K562 (cell line): ENCODE results near the gene TSSK2. TPM values are rescaled to one million over a fixed set of nuclear protein-coding genes. Genes with fewer than 3 reads are reported as not detected.

Source experiments
- E2F1 ChIP-seq: sonication (generic); formaldehyde crosslinking; IDR thresholded peaks from 2 replicates; pipeline ENCODE4 v1.8.1; 2023; ENCODE audit warnings: mild to moderate bottlenecking, missing genetic modification reagents, moderate library complexity
- HIVEP1 ChIP-seq: fragments of 250-450 bp; sonication (Bioruptor Pico); IDR thresholded peaks from 2 replicates; pipeline ENCODE4 v1.4.0; 2020; ENCODE audit warnings: mild to moderate bottlenecking
- ID3 ChIP-seq, 2 experiments: fragments of 250-450 bp in 1 of 2; fragments of 450-650 bp in 1 of 2; sonication (Bioruptor Pico) in 1 of 2; IDR thresholded peaks; 2 replicates each; pipeline versions ENCODE4 v1.6.1 to v1.8.0; 2016 to 2021; ENCODE audit warnings: mild to moderate bottlenecking in 2 of 2, moderate library complexity in 2 of 2, missing compliant biosample characterization in 1 of 2, missing genetic modification characterization in 1 of 2
- ILK ChIP-seq: fragments of 450-650 bp; IDR thresholded peaks from 2 replicates; pipeline ENCODE4 v1.6.1; 2016; ENCODE audit warnings: missing genetic modification characterization, low read depth, mild to moderate bottlenecking, missing compliant biosample characterization, moderate library complexity, borderline replicate concordance
- MLLT1 ChIP-seq, 2 experiments: fragments of 450-650 bp; IDR thresholded peaks; 2 replicates each; pipeline ENCODE4 v1.6.1; 2016
- NR2F6 ChIP-seq: fragments of 450-650 bp; formaldehyde crosslinking; IDR thresholded peaks from 2 replicates; pipeline ENCODE4 v1.4.0; 2020; ENCODE audit warnings: mild to moderate bottlenecking
- TOE1 ChIP-seq, 2 experiments: fragments of 450-650 bp in 1 of 2; sonication (generic) in 1 of 2; formaldehyde crosslinking in 1 of 2; IDR thresholded peaks; 2 replicates each; pipeline versions ENCODE4 v1.7.1 to v1.8.0; 2016 to 2022; ENCODE audit warnings: borderline replicate concordance in 2 of 2, mild to moderate bottlenecking in 2 of 2, antibody characterized with exemption in 1 of 2, inconsistent platforms in 1 of 2, low read depth in 1 of 2, missing genetic modification reagents in 1 of 2, moderate library complexity in 1 of 2
- ZBTB40 ChIP-seq, 2 experiments: fragments of 450-650 bp in 1 of 2; sonication (generic) in 1 of 2; formaldehyde crosslinking in 1 of 2; IDR thresholded peaks; 2 replicates each; pipeline versions ENCODE4 v1.7.1 to v1.9.0; 2016 to 2022; ENCODE audit warnings: inconsistent platforms in 1 of 2, mild to moderate bottlenecking in 1 of 2, missing genetic modification reagents in 1 of 2
- ZNF740 ChIP-seq, 3 experiments: fragments of 200-800 bp in 1 of 3; sonication (Bioruptor generic) in 1 of 3; sonication (generic) in 1 of 3; formaldehyde crosslinking in 1 of 3; IDR thresholded peaks; 2 replicates each; pipeline versions ENCODE4 v1.6.1 to v1.8.0; 2016 to 2022; ENCODE audit warnings: mild to moderate bottlenecking in 2 of 3, missing compliant biosample characterization in 2 of 3, missing genetic modification characterization in 2 of 3, missing genetic modification reagents in 1 of 3
- polyA plus RNA-seq, 8 experiments: library from polyadenylated mRNA; depleted of rRNA in 4 of 8; stranded (reverse) in 5 of 8; unstranded in 3 of 8; fragments of >200 nt; fragmentation: Nextera tagmentation in 2 of 8; fragmentation: Illumina TruSeq in 1 of 8; extraction: Ambion mirVana in 2 of 8; extraction: Trizol in 1 of 8; gene quantifications; 2 replicates each; pipeline versions ENCODE4 v1.2.1 to v1.2.3, GENCODE V29; 2011 to 2014; ENCODE audit warnings: inconsistent platforms in 1 of 8, missing spikeins in 1 of 8
- total RNA-seq, 7 experiments: library from RNA; depleted of rRNA in 6 of 7; stranded (reverse); fragments of >200 nt in 6 of 7; fragmentation: Illumina TruSeq in 2 of 7; extraction: Trizol in 2 of 7; gene quantifications; 2 replicates each; pipeline versions ENCODE4 v1.2.1 to v1.2.3, GENCODE V29; 2011 to 2021; ENCODE audit warnings: low replicate concordance in 1 of 7

TSSK2 gene
- total and polyA plus RNA-seq, 9 of the 15 experiments (the other 6 are each of a cell fraction or from before 2014, with no cell fraction given): 0.04 TPM; not detected in 8

- 0 out of 2 replicates have a peak, but pooled peaks have one; percentile 12 for TF ChIP-seq E2F1 (CRISPR knock-in tag)
- no peak for TF ChIP-seq TOE1 (IDR thresholded peaks at IDR 0.05; ENCODE audit: borderline replicate concordance)
- TF ChIP-seq TOE1 (CRISPR knock-in tag; IDR thresholded peaks at IDR 0.05; ENCODE audit: borderline replicate concordance, low read depth): peak; percentile 32; the same call in 1 of the 2 replicates
- no peak for TF ChIP-seq NR2F6
- TF ChIP-seq ID3 (CRISPR knock-in tag; IDR thresholded peaks at IDR 0.05): no peak
- peak; percentile 34; the same call in 1 of the 2 replicates for TF ChIP-seq ID3 (tag; IDR thresholded peaks at IDR 0.05)
- peak in 1 of 2 experiments; percentile 59; a peak in 1 of 4 replicates for TF ChIP-seq MLLT1 (IDR thresholded peaks at IDR 0.05)
- no peak for TF ChIP-seq ZNF740 (CRISPR knock-in tag; IDR thresholded peaks at IDR 0.05)
- no peak for TF ChIP-seq ZNF740 (tag; IDR thresholded peaks at IDR 0.05)
- no peak for TF ChIP-seq HIVEP1 (CRISPR knock-in tag)
- no peak for TF ChIP-seq ILK
- TF ChIP-seq ZBTB40 (IDR thresholded peaks at IDR 0.05): no peak
- TF ChIP-seq ZBTB40 (CRISPR knock-in tag; IDR thresholded peaks at IDR 0.05): peak; percentile 56
These were observed 15.3 kb downstream of the TSSK2 start (continued) for GRCh38 chr22:19146215-19146968.
